H1 (cell line): Measurements from ENCODE around the gene PRKAG3. TPM values are rescaled to one million over a fixed set of nuclear protein-coding genes. Genes with fewer than 3 reads are reported as not detected.

Experiments
- CTCF ChIA-PET: fragments of 300-600 bp; sonication (Branson Sonifier 250); formaldehyde crosslinking; loops from one replicate; lab custom pipeline; 2021; ENCODE audit not compliant: partially characterized antibody; lab: Charles Lee
- POLR2A ChIA-PET: fragments of 300-600 bp; sonication (Branson Sonifier 250); formaldehyde crosslinking; loops from one replicate; lab custom pipeline; 2021; ENCODE audit warnings: inconsistent platforms; ENCODE audit not compliant: partially characterized antibody; lab: Charles Lee
- DNase-seq, 2 experiments: peaks; one replicate each; pipeline versions ENCODE4 v3.0.0 to v3.0.0-alpha.2; 2010 to 2022; ENCODE audit warnings: low spot score in 2 of 2, low read depth in 1 of 2, mixed read lengths in 1 of 2
- FAIRE-seq: peaks from 2 replicates; lab custom pipeline; 2011; peaks lifted over from hg19 to GRCh38; lab: Jason Lieb, UNC
- H2AFZ ChIP-seq: 2 replicates; pipeline ENCODE4 v1.8.1; 2012; ENCODE audit warnings: low read length, inconsistent platforms
- H2AK5ac ChIP-seq: 2 replicates; pipeline ENCODE4 v1.6.1; 2013; ENCODE audit warnings: low read depth, low read length
- H2BK120ac ChIP-seq: replicated peaks from 2 replicates; pipeline ENCODE3; 2013; ENCODE audit warnings: low read depth, low read length, inconsistent platforms
- H2BK12ac ChIP-seq: 2 replicates; pipeline ENCODE4 v1.6.1; 2013; ENCODE audit warnings: low read depth, low read length
- H2BK15ac ChIP-seq: 2 replicates; pipeline ENCODE4 v1.6.1; 2013; ENCODE audit warnings: low read length
- H2BK20ac ChIP-seq: 2 replicates; pipeline ENCODE4 v1.6.1; 2013; ENCODE audit warnings: low read length
- H2BK5ac ChIP-seq: 2 replicates; pipeline ENCODE4 v1.6.1; 2013; ENCODE audit warnings: low read depth, low read length
- H3K14ac ChIP-seq: 2 replicates; pipeline ENCODE4 v1.6.1; 2013; ENCODE audit warnings: inconsistent platforms; ENCODE audit not compliant: insufficient read length
- H3K18ac ChIP-seq: 2 replicates; pipeline ENCODE4 v1.6.1; 2013; ENCODE audit warnings: low read length; ENCODE audit errors: extremely low read depth
- H3K23ac ChIP-seq: 2 replicates; pipeline ENCODE4 v1.6.1; 2013; ENCODE audit warnings: inconsistent platforms; ENCODE audit not compliant: insufficient read length
- H3K23me2 ChIP-seq: 2 replicates; pipeline ENCODE4 v1.6.1; 2013; ENCODE audit warnings: low read depth, low read length
- H3K27ac ChIP-seq: 2 replicates; pipeline ENCODE4 v1.6.1; 2011; ENCODE audit warnings: low read depth, low read length, inconsistent platforms
- H3K27me3 ChIP-seq, 4 experiments: replicated peaks in 1 of 4; 1 replicate in 1 of 4; 2 replicates in 3 of 4; pipeline versions ENCODE4 v1.6.1 to v1.8.1; 2011 to 2013; ENCODE audit warnings: low read length in 3 of 4, mild to moderate bottlenecking in 3 of 4, inconsistent platforms in 2 of 4, mixed read lengths in 2 of 4, moderate library complexity in 1 of 4; ENCODE audit not compliant: control insufficient read depth in 3 of 4, insufficient read depth in 3 of 4; ENCODE audit errors: extremely low read depth in 1 of 4
- H3K36me3 ChIP-seq, 4 experiments: 2 replicates each; pipeline versions ENCODE4 v1.6.1 to v1.8.1; 2011 to 2013; ENCODE audit warnings: mild to moderate bottlenecking in 4 of 4, low read length in 3 of 4, moderate library complexity in 2 of 4, control low read depth in 1 of 4, inconsistent platforms in 1 of 4; ENCODE audit not compliant: insufficient read depth in 4 of 4, control insufficient read depth in 2 of 4
- H3K4ac ChIP-seq: replicated peaks from 2 replicates; pipeline ENCODE3; 2013; ENCODE audit warnings: low read length, low read depth, mixed read lengths, inconsistent platforms; ENCODE audit not compliant: insufficient read length
- H3K4me1 ChIP-seq, 4 experiments: replicated peaks in 1 of 4; 1 replicate in 1 of 4; 2 replicates in 3 of 4; pipeline versions ENCODE4 v1.6.1 to v1.8.1; 2011 to 2013; ENCODE audit warnings: low read length in 3 of 4, inconsistent platforms in 2 of 4, mixed read lengths in 1 of 4; ENCODE audit not compliant: insufficient read depth in 4 of 4, control insufficient read depth in 3 of 4
- H3K4me2 ChIP-seq, 2 experiments: 2 replicates each; pipeline versions ENCODE4 v1.6.1 to v1.8.1; 2011 to 2013; ENCODE audit warnings: low read depth in 2 of 2, low read length in 2 of 2, control low read depth in 1 of 2, inconsistent platforms in 1 of 2, mild to moderate bottlenecking in 1 of 2; ENCODE audit not compliant: insufficient read depth in 1 of 2
- H3K4me3 ChIP-seq, 4 experiments: fragments of 200-600, 300-600 bp in 1 of 4; sonication (generic), shearing (Covaris generic), sonication (Bioruptor Twin) in 1 of 4; 2 replicates each; pipeline versions ENCODE4 v1.5.1 to v1.8.1; 2011 to 2016; ENCODE audit warnings: low read length in 4 of 4, low read depth in 3 of 4, control low read depth in 2 of 4, inconsistent platforms in 2 of 4, mild to moderate bottlenecking in 2 of 4, mixed read lengths in 1 of 4, moderate library complexity in 1 of 4; ENCODE audit not compliant: insufficient read depth in 2 of 4; ENCODE audit errors: extremely low read depth in 1 of 4
- H3K56ac ChIP-seq: replicated peaks from 2 replicates; pipeline ENCODE3; 2013; ENCODE audit warnings: low read depth, mild to moderate bottlenecking, mixed read lengths, low read length, inconsistent platforms; ENCODE audit not compliant: insufficient read length
- H3K79me1 ChIP-seq: 2 replicates; pipeline ENCODE4 v1.6.1; 2013; ENCODE audit warnings: low read depth, low read length, control low read depth
- H3K79me2 ChIP-seq, 2 experiments: 2 replicates each; pipeline versions ENCODE4 v1.6.1 to v1.8.1; 2012 to 2013; ENCODE audit warnings: low read length in 2 of 2, mild to moderate bottlenecking in 2 of 2, inconsistent platforms in 1 of 2; ENCODE audit not compliant: insufficient read depth in 2 of 2, control insufficient read depth in 1 of 2
- H3K9ac ChIP-seq, 4 experiments: replicated peaks in 1 of 4; 1 replicate in 1 of 4; 2 replicates in 3 of 4; pipeline versions ENCODE4 v1.6.1 to v1.8.1; 2011 to 2013; ENCODE audit warnings: low read depth in 3 of 4, low read length in 3 of 4, control low read depth in 2 of 4, mild to moderate bottlenecking in 2 of 4, moderate library complexity in 2 of 4, inconsistent platforms in 1 of 4; ENCODE audit errors: extremely low read depth in 1 of 4
- H3K9me3 ChIP-seq, 2 experiments: 2 replicates each; pipeline versions ENCODE4 v1.6.1 to v1.8.1; 2012 to 2013; ENCODE audit warnings: mild to moderate bottlenecking in 2 of 2, moderate library complexity in 2 of 2, control low read depth in 1 of 2, inconsistent platforms in 1 of 2, low read depth in 1 of 2, low read length in 1 of 2, mixed read lengths in 1 of 2; ENCODE audit not compliant: insufficient read depth in 2 of 2
- H4K20me1 ChIP-seq, 2 experiments: replicated peaks in 1 of 2; 2 replicates each; pipeline versions ENCODE3 to v1.8.1; 2011 to 2013; ENCODE audit warnings: inconsistent platforms in 2 of 2, low read length in 2 of 2, mild to moderate bottlenecking in 1 of 2; ENCODE audit not compliant: insufficient read depth in 2 of 2, control insufficient read depth in 1 of 2
- H4K5ac ChIP-seq: 2 replicates; pipeline ENCODE4 v1.6.1; 2013; ENCODE audit warnings: low read length, low read depth, mixed read lengths, inconsistent platforms; ENCODE audit not compliant: insufficient read length
- H4K8ac ChIP-seq: 2 replicates; pipeline ENCODE4 v1.8.0; 2013; ENCODE audit warnings: mild to moderate bottlenecking, moderate library complexity, low read length, inconsistent platforms; ENCODE audit not compliant: insufficient read depth; ENCODE audit errors: extremely low read depth
- H4K91ac ChIP-seq: replicated peaks from 2 replicates; pipeline ENCODE3; 2013; ENCODE audit warnings: low read length, mixed read lengths, inconsistent platforms; ENCODE audit not compliant: insufficient read length
- E2F6 ChIP-seq: IDR thresholded peaks from 2 replicates; pipeline ENCODE4 v1.6.1; 2012; ENCODE audit warnings: inconsistent platforms
- EZH2 ChIP-seq: fragments of 200-600 bp; sonication (generic); IDR thresholded peaks from 2 replicates; pipeline ENCODE4 v1.7.1; 2012; ENCODE audit warnings: low read depth, mild to moderate bottlenecking, moderate library complexity, low read length, inconsistent platforms; ENCODE audit not compliant: severe bottlenecking
- RNF2 ChIP-seq: fragments of 200-900, 300-1000 bp; sonication (generic); IDR thresholded peaks from 2 replicates; pipeline ENCODE4 v1.7.1; 2016; ENCODE audit warnings: borderline replicate concordance, low read depth, mild to moderate bottlenecking, antibody characterized with exemption, low read length; ENCODE audit not compliant: poor library complexity, severe bottlenecking; ENCODE audit errors: missing control alignments
- SUZ12 ChIP-seq: fragments of 200-600 bp; sonication (generic); IDR thresholded peaks from 2 replicates; pipeline ENCODE4 v1.6.1; 2012; ENCODE audit warnings: mild to moderate bottlenecking, inconsistent platforms, low read length, moderate library complexity, mixed read lengths
- WGBS, 2 experiments: shearing (Covaris generic) in 1 of 2; methylation state at CpG; one replicate each; pipeline versions ENCODE4 v1.1.6 to v1.1.7; 2013 to 2015; ENCODE audit warnings: low lambda C conversion rate in 2 of 2, mixed read lengths in 2 of 2, inconsistent platforms in 1 of 2, low coverage in 1 of 2, missing lambda C conversion rate in 1 of 2; ENCODE audit not compliant: insufficient replicate concordance in 2 of 2, insufficient coverage in 1 of 2, insufficient read length in 1 of 2; ENCODE audit errors: extremely low coverage in 1 of 2, missing lambda C conversion rate in 1 of 2; 5-methylcytosine and 5-hydroxymethylcytosine counted together
- polyA plus RNA-seq, 7 experiments: library from polyadenylated mRNA; depleted of rRNA in 3 of 7; stranded (reverse) in 5 of 7; unstranded in 2 of 7; fragments of >200 nt in 5 of 7; fragments of 200-250 nt in 2 of 7; gene quantifications; 1 replicate in 5 of 7; 2 replicates in 1 of 7; 4 replicates in 1 of 7; pipeline versions ENCODE4 v1.2.1 to v1.2.3, GENCODE V29; 2011 to 2013; ENCODE audit warnings: missing spikeins in 2 of 7, mixed read lengths in 2 of 7
- total RNA-seq: library from RNA; stranded (reverse); fragmentation: NEBNext Ultra II Directional; extraction: Animal tissue kit (Norgen Biotek cat#: 25700); gene quantifications from 2 replicates; pipeline ENCODE4 v1.2.1, GENCODE V29; 2021

PRKAG3 gene
- total and polyA plus RNA-seq, 2 of the 8 experiments (the other 6 are each of a cell fraction or from before 2014, with no cell fraction given): not detected

- no peak overlapping the region for H3K9ac ChIP-seq
- 13% methylated on average over 13 of the region's 24 CpGs; no CpG with 5 or more reads in 1 of the 2 experiments for WGBS, 2 experiments
- peaks cover 0 to 28% (median 18%) of the 10 kb centered on the region in 4 experiments; a peak in 6 of 7 replicates for H3K4me1 ChIP-seq
- H3K23me2 ChIP-seq: no peaks in the 10 kb centered on the region; the same call in 1 of the 2 replicates
- H3K27ac ChIP-seq: no peak overlapping the region
- TF ChIP-seq RNF2: peak; percentile 59
- no peak for TF ChIP-seq E2F6
- peak; percentile 35 for TF ChIP-seq EZH2
- peak; percentile 72 for TF ChIP-seq SUZ12
- no peak overlapping the region for H3K4ac ChIP-seq
- H4K5ac ChIP-seq: no peak overlapping the region
- peak overlapping the region; percentile 71; the same call in 1 of the 2 replicates for H2AK5ac ChIP-seq
- DNase-seq (no peak), FAIRE-seq (no peak)
- ChIA-PET POLR2A (interaction anchor here (0.8 to 1.4 kb wide), 6 partner anchors 10 to 118 kb away, joined by 3 to 6 read pairs (median 3); no protein-coding TSS in a partner anchor), CTCF (interaction anchor here (0.6 to 21.8 kb wide), 17 partner anchors 9 to 153 kb away, joined by 3 to 783 read pairs (median 5); partner anchors contain the start of gene FEV)
- H2BK120ac ChIP-seq: no peak overlapping the region
- no peak overlapping the region for H3K56ac ChIP-seq
- H3K79me1 ChIP-seq: no peaks in the 10 kb centered on the region; the same call in 1 of the 2 replicates
- H3K4me2 ChIP-seq: peak overlapping the region; percentile 67 to 69; a peak in 3 of 4 replicates
- H2BK15ac ChIP-seq: peak overlapping the region; percentile 25; the same call in 1 of the 2 replicates
- peaks cover 0 to 4% (median 0%) of the 10 kb centered on the region in 4 experiments; a peak in 1 of 8 replicates for H3K36me3 ChIP-seq
- H3K18ac ChIP-seq: no peak overlapping the region
- H3K4me3 ChIP-seq: peak overlapping the region in 1 of 4 experiments; percentile 47; a peak in 2 of 8 replicates
- no peak overlapping the region for H4K91ac ChIP-seq
- no peak overlapping the region for H2BK20ac ChIP-seq
- H4K20me1 ChIP-seq: peaks cover 0 to 30% of the 10 kb centered on the region in 2 experiments
- peak overlapping the region; percentile 80; the same call in 1 of the 2 replicates for H2BK12ac ChIP-seq
- H2AFZ ChIP-seq: no peak overlapping the region
- H4K8ac ChIP-seq: no peak overlapping the region; the same call in 1 of the 2 replicates
- no peaks in the 10 kb centered on the region for H3K79me2 ChIP-seq
- no peak overlapping the region for H2BK5ac ChIP-seq
- H3K14ac ChIP-seq: no peak overlapping the region
- no peaks in the 10 kb centered on the region for H3K9me3 ChIP-seq
- H3K23ac ChIP-seq: no peak overlapping the region
- H3K27me3 ChIP-seq: peaks cover 98% of the 10 kb centered on the region in 4 experiments
Measured at GRCh38 chr2:218880859-218881594, 49.4 kb upstream of the PRKAG3 start.
